ENCODE data around the gene MRC1.

GRCh38 chr10:17841050-17841449 is 31.9 kb downstream of the MRC1 start:
- TF ChIP-seq TEAD4 (IDR thresholded peaks at IDR 0.05) (no peak), CEBPB (IDR thresholded peaks at IDR 0.05) (no peak), TAF1 (IDR thresholded peaks at IDR 0.05; ENCODE audit: low read depth) (no peak), CREB1 (IDR thresholded peaks at IDR 0.05; ENCODE audit: low read depth) (no peak), MAX (IDR thresholded peaks at IDR 0.05) (no peak), USF1 (IDR thresholded peaks at IDR 0.05) (no peak), EGR1 (IDR thresholded peaks at IDR 0.05) (no peak), ZBTB7A (IDR thresholded peaks at IDR 0.05; ENCODE audit: low read depth) (no peak), TCF12 (IDR thresholded peaks at IDR 0.05; ENCODE audit: low read depth) (no peak), RAD21 (IDR thresholded peaks at IDR 0.05; ENCODE audit: low read depth) (no peak), EP300 (IDR thresholded peaks at IDR 0.05; ENCODE audit: borderline replicate concordance) (no peak), REST (IDR thresholded peaks at IDR 0.05; ENCODE audit: low read depth) (no peak), NFIC (IDR thresholded peaks at IDR 0.05) (no peak)
